Thoracic aorta (tissue), 2 donors: ENCODE results near the gene SPTLC3. TPM values are rescaled to one million over a fixed set of nuclear protein-coding genes. Genes with fewer than 3 reads are reported as not detected.

ENCODE experiments used
- ATAC-seq: fragments of 150-250 bp; one replicate; pipeline ENCODE4 v1.8.0; 2017; ENCODE audit warnings: low read depth; ENCODE audit not compliant: insufficient number of reproducible peaks, low FRiP score
- DNase-seq: peaks from one replicate; pipeline ENCODE4 v3.0.0-alpha.2; 2020; ENCODE audit warnings: low spot score
- H3K27ac ChIP-seq, 2 donors: fragments of 200-600 bp; sonication (generic); 1 replicate in 1 of 2; 2 replicates in 1 of 2; pipeline ENCODE4 v1.5.1; 2016; ENCODE audit warnings: mild to moderate bottlenecking in 2 of 2, moderate library complexity in 2 of 2
- H3K27me3 ChIP-seq: fragments of 200-600 bp; sonication (generic); replicated peaks from 2 replicates; pipeline ENCODE4 v1.6.0; 2016; ENCODE audit warnings: mild to moderate bottlenecking; ENCODE audit not compliant: insufficient read depth
- H3K36me3 ChIP-seq: fragments of 200-600 bp; sonication (generic); one replicate; pipeline ENCODE4 v1.5.1; 2016
- H3K4me1 ChIP-seq, 2 donors: fragments of 200-600 bp; sonication (generic); 1 replicate in 1 of 2; 2 replicates in 1 of 2; pipeline versions ENCODE4 v1.5.1 to v1.6.0; 2016; ENCODE audit warnings: low read depth in 2 of 2, mild to moderate bottlenecking in 1 of 2; ENCODE audit not compliant: control insufficient read depth in 1 of 2
- H3K4me3 ChIP-seq: fragments of 200-600 bp; sonication (generic); 2 replicates; pipeline ENCODE4 v1.5.1; 2016; ENCODE audit warnings: mild to moderate bottlenecking
- H3K9me3 ChIP-seq: fragments of 200-600 bp; sonication (generic); 2 replicates; pipeline ENCODE4 v1.5.1; 2016
- total RNA-seq, 2 donors: library from RNA; depleted of rRNA; stranded (reverse); fragments of >200 nt; gene quantifications; one replicate each; pipeline versions ENCODE4 v1.1.0 to v1.2.3, GENCODE V29; 2016
- TF ChIP-seq, protein P1 (sequence below): fragments of 200-600 bp; sonication (generic); IDR thresholded peaks from one replicate; pipeline ENCODE4 v1.5.1; 2019; ENCODE audit warnings: antibody characterized with exemption

SPTLC3 gene
- total RNA-seq, 2 donors from 2014 or later = 4.5 to 6.2 TPM

DNA sequence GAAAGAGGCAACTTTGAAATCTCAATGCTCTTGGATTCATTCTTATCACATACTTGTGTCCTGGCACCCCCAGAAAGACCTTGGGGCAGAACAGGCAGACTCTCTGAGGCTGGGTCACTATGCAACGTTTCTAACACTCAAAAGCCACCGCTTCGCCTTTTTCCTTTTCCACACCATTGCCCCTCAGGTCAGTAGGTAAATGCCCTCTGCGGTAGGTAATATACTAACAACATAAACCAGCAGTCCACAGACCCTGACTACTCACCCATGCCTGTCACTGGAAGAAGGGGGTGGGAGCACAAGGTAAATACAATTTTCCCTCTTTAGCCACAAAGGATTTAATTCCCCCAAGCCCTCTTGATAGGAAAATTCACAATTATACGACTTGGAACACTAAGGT is 6.5 kb upstream of the SPTLC3 start:
- no peak for DNase-seq
- no peak overlapping the region for H3K27ac ChIP-seq
- no peak for ATAC-seq
- H3K9me3 ChIP-seq = no peaks in the 10 kb centered on the region
- TF ChIP-seq, protein P1, sequence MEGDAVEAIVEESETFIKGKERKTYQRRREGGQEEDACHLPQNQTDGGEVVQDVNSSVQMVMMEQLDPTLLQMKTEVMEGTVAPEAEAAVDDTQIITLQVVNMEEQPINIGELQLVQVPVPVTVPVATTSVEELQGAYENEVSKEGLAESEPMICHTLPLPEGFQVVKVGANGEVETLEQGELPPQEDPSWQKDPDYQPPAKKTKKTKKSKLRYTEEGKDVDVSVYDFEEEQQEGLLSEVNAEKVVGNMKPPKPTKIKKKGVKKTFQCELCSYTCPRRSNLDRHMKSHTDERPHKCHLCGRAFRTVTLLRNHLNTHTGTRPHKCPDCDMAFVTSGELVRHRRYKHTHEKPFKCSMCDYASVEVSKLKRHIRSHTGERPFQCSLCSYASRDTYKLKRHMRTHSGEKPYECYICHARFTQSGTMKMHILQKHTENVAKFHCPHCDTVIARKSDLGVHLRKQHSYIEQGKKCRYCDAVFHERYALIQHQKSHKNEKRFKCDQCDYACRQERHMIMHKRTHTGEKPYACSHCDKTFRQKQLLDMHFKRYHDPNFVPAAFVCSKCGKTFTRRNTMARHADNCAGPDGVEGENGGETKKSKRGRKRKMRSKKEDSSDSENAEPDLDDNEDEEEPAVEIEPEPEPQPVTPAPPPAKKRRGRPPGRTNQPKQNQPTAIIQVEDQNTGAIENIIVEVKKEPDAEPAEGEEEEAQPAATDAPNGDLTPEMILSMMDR = no peak
- H3K4me1 ChIP-seq = no peaks in the 10 kb centered on the region
- H3K4me3 ChIP-seq = no peak overlapping the region
- no peaks in the 10 kb centered on the region for H3K27me3 ChIP-seq
- no peaks in the 10 kb centered on the region for H3K36me3 ChIP-seq

DNA sequence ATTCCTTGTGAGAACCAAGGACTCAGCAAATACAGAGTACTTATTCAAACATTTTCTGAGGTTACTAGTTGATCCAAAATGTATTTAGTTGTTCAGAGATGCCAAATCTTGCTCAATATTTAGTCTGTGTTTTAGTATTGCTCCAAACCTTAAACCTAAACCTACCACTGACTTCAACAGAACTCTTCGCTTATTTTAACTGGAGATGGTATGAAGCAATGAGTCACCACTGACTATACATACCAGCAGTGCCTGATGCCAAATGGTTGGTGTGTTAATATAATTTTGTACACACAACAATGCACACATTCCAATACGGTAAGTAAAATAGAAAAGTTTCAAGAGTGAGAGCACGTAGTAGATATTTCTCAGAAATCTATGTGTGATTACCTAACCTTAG is 1.9 kb upstream of the SPTLC3 start:
- TF ChIP-seq, protein P1 = no peak
- no peak for ATAC-seq

DNA sequence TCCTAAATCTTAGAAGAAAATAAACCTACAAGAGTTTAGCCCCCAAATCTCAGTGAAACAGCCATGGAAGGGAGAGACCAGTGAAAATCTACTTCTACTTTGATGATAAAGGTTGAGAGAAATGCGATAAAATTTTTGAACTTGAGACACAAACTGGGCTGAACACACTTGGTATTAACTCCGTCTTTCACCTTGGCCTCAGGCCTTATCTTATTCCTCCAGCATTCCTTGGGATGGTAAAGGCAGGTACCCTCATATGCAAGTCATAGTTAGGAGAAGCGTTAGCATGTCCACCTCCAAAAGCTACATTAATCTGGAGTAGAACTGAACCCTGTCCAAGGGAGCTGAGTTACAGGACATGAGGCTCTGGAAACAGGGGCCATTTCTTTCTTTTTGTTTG is 1.2 kb upstream of the SPTLC3 start:
- no peaks in the 10 kb centered on the region for H3K36me3 ChIP-seq
- no peaks in the 10 kb centered on the region for H3K9me3 ChIP-seq
- no peak overlapping the region for H3K4me3 ChIP-seq
- ATAC-seq (no peak), DNase-seq (no peak)
- TF ChIP-seq, protein P1 = no peak
- H3K27ac ChIP-seq = no peak overlapping the region
- no peaks in the 10 kb centered on the region for H3K27me3 ChIP-seq
- peaks cover 3 to 25% of the 10 kb centered on the region in 2 donors for H3K4me1 ChIP-seq

More for the DNA sequence above, 1.9 kb upstream of the SPTLC3 start:
- no peak overlapping the region for H3K4me3 ChIP-seq
- no peaks in the 10 kb centered on the region for H3K27me3 ChIP-seq
- peaks cover 3 to 19% of the 10 kb centered on the region in 2 donors for H3K4me1 ChIP-seq
- no peak overlapping the region for H3K27ac ChIP-seq
- no peaks in the 10 kb centered on the region for H3K9me3 ChIP-seq
- DNase-seq = no peak
- H3K36me3 ChIP-seq = no peaks in the 10 kb centered on the region

DNA sequence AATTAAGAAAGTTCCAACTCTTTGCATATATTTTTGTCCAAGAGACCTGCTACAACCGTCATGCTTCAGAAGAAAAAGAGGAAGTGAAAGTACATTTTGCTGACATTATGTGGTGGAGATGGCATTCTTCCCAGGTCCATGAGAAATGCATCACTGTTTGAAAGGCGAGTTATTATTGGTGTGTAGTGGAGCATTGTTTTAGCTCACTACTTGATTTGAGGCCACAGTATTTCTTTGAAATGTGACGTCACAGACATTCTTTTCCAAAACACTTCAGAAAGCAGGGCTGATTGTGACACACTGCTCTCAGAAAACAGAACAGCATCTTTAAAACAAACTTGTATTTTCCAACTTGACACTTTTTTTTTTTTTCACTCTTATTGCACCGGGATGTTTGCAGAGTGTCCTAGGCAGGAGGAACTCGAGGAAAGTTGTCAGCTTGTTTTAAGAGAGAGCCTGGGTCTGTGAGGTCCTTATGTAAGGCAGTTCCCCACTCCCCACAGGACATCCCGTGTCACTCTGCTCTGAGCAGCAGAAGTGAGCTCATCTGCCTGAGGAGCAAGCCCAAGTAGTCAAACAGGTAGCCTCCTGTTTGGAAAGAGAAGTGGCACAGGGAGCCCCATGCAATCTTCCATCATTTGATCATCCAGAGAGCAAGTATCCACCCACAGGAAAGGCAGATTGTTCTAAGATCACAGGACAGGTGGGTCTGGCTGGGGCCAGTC is 1.1 kb downstream of the SPTLC3 start:
- no peaks in the 10 kb centered on the region for H3K27me3 ChIP-seq
- peak overlapping the region; percentile 64 to 67 for H3K27ac ChIP-seq

DNA sequence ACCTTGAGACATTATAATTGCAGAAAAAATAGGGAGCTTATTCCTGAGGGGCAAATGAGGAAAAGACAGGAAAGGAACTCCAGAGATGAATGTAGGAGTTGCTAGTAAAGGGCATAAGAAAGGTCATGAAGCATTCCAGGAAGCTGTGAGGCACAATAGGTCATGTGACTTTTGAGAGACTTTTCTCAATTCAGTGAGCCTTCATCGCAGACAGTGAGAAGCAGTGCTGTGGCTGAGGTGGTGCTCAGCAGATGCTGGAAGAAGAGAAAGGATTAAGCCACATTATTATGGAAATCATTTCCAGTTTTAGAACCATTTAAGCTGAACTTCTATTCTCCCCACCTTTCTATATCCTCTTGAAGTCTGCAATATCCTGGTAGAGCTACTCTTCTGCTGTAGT is 4.1 kb downstream of the SPTLC3 start:
- Histone ChIP-seq H3K27me3 (no peaks in the 10 kb centered on the region), H3K9me3 (no peaks in the 10 kb centered on the region), H3K36me3 (no peaks in the 10 kb centered on the region), H3K4me3 (no peak overlapping the region), H3K4me1 (peaks cover 3 to 28% of the 10 kb centered on the region in 2 donors), H3K27ac (no peak overlapping the region)
- DNase-seq = no peak
- TF ChIP-seq, protein P1 = no peak
- no peak for ATAC-seq

More for the DNA sequence above, 1.1 kb downstream of the SPTLC3 start:
- Histone ChIP-seq H3K4me3 (peak overlapping the region; percentile 72), H3K4me1 (peaks cover 3 to 28% of the 10 kb centered on the region in 2 donors), H3K36me3 (no peaks in the 10 kb centered on the region), H3K9me3 (no peaks in the 10 kb centered on the region)
- TF ChIP-seq, protein P1 = no peak
- peak; percentile 81 for ATAC-seq
- peak; percentile 3 for DNase-seq
